GM12878 (cell line): Measurements from ENCODE around the gene KCNJ14.
A peak's percentile ranks its signal among the peaks of the same experiment; 100 is the strongest.

Experiments
- BCL11A ChIP-seq: IDR thresholded peaks from 2 replicates; pipeline ENCODE4 v1.6.1; 2011; ENCODE audit warnings: low read depth, low read length
- HCFC1 ChIP-seq: fragments of 150-350 bp; IDR thresholded peaks from 2 replicates; pipeline ENCODE4 v1.6.1; 2014; ENCODE audit warnings: low read length
- LARP7 ChIP-seq: fragments of 450-650 bp; IDR thresholded peaks from 2 replicates; pipeline ENCODE4 v1.6.1; 2017; ENCODE audit warnings: mild to moderate bottlenecking
- MXI1 ChIP-seq: fragments of 150-350 bp; IDR thresholded peaks from 2 replicates; pipeline ENCODE4 v1.6.1; 2011; ENCODE audit warnings: low read depth, mild to moderate bottlenecking, inconsistent platforms, low read length, improper control_type of control experiment
- NFIC ChIP-seq: IDR thresholded peaks from 2 replicates; pipeline ENCODE4 v1.6.1; 2012; ENCODE audit warnings: low read depth, mild to moderate bottlenecking, inconsistent platforms, low read length, moderate library complexity
- POLR2A ChIP-seq: IDR thresholded peaks from 2 replicates; pipeline ENCODE4 v1.6.1; 2011; ENCODE audit warnings: low read depth, mild to moderate bottlenecking, low read length
- RBBP5 ChIP-seq: fragments of 200-600 bp; sonication (generic); conservative IDR thresholded peaks from 2 replicates; pipeline ENCODE4 v1.6.1; 2016
- ZNF24 ChIP-seq: fragments of 450-650 bp; IDR thresholded peaks from 2 replicates; pipeline ENCODE4 v1.6.1; 2017; ENCODE audit warnings: antibody characterized with exemption, mild to moderate bottlenecking
- TF ChIP-seq, protein P1 (sequence below), 3 experiments: IDR thresholded peaks in 2 of 3; conservative IDR thresholded peaks in 1 of 3; 2 replicates each; pipeline ENCODE4 v1.5.1; 2011; ENCODE audit warnings: low read depth in 3 of 3, low read length in 3 of 3, mild to moderate bottlenecking in 3 of 3, control low read depth in 2 of 3, moderate library complexity in 2 of 3, inconsistent platforms in 1 of 3, mixed read lengths in 1 of 3; ENCODE audit not compliant: control insufficient read depth in 2 of 3, insufficient read depth in 1 of 3; ENCODE audit errors: extremely low read depth in 1 of 3
- TF ChIP-seq, protein P2 (sequence below): IDR thresholded peaks from 2 replicates; pipeline ENCODE4 v1.6.1; 2011; ENCODE audit warnings: mild to moderate bottlenecking, low read depth, low read length, moderate library complexity; ENCODE audit not compliant: insufficient replicate concordance
- TF ChIP-seq, protein P3 (sequence below): IDR thresholded peaks from 2 replicates; pipeline ENCODE4 v1.6.1; 2012; ENCODE audit warnings: mild to moderate bottlenecking, low read depth, low read length

DNA sequence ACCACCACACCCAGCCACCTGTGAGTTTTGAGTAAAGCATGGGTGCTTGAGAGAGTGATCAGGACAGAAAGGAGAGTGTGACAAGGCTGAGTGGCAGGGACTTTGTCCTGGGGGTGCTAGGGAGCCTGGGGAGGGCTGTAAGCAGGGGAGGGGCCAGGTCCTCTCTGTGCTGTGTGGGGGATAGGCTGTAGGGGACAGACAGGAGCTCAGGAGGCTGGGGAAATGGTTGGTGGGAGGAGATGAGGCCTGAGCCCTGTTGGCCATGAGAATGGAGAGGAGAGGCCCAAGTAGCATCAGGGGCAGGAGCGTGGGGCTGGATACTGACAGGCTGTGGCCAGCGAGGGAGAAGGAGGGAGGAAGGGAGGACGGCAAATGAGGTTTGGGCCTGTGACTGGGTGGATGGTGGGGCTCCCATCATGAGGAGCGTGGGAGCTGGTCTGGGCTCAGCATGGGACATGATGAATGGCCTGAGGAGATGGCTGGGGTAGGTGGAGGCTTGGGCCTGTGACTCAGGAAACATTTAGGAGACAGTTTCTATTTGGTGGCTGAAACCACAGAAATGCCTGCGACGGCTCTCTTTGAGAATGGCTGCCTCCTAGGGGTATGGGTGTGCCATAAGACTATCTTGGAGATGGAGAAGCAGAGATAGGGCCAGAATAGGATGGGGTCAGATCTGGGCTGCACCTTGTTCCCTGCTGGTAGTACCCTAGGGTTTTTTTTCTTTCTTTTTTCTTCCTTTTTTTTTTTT lies 36.9 kb upstream of the KCNJ14 start:
- TF ChIP-seq POLR2A (no peak), BCL11A (no peak), RBBP5 (no peak), HCFC1 (no peak), ZNF24 (no peak), LARP7 (no peak), MXI1 (no peak), NFIC (no peak)
- TF ChIP-seq, protein P1, sequence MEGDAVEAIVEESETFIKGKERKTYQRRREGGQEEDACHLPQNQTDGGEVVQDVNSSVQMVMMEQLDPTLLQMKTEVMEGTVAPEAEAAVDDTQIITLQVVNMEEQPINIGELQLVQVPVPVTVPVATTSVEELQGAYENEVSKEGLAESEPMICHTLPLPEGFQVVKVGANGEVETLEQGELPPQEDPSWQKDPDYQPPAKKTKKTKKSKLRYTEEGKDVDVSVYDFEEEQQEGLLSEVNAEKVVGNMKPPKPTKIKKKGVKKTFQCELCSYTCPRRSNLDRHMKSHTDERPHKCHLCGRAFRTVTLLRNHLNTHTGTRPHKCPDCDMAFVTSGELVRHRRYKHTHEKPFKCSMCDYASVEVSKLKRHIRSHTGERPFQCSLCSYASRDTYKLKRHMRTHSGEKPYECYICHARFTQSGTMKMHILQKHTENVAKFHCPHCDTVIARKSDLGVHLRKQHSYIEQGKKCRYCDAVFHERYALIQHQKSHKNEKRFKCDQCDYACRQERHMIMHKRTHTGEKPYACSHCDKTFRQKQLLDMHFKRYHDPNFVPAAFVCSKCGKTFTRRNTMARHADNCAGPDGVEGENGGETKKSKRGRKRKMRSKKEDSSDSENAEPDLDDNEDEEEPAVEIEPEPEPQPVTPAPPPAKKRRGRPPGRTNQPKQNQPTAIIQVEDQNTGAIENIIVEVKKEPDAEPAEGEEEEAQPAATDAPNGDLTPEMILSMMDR (IDR thresholded peaks at IDR 0.05 in 2 of 3, conservative IDR thresholded peaks at IDR 0.05 in 1 of 3; ENCODE audit: control insufficient read depth in 2 of 3, extremely low read depth in 1 of 3, insufficient read depth in 1 of 3, low read depth in 3 of 3, low read length in 3 of 3): peak; percentile 5 to 17 (median 16); a peak in 2 of 6 replicates
- TF ChIP-seq, protein P2, sequence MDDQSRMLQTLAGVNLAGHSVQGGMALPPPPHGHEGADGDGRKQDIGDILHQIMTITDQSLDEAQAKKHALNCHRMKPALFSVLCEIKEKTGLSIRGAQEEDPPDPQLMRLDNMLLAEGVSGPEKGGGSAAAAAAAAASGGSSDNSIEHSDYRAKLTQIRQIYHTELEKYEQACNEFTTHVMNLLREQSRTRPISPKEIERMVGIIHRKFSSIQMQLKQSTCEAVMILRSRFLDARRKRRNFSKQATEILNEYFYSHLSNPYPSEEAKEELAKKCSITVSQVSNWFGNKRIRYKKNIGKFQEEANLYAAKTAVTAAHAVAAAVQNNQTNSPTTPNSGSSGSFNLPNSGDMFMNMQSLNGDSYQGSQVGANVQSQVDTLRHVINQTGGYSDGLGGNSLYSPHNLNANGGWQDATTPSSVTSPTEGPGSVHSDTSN: peak; percentile 14
- TF ChIP-seq, protein P3, sequence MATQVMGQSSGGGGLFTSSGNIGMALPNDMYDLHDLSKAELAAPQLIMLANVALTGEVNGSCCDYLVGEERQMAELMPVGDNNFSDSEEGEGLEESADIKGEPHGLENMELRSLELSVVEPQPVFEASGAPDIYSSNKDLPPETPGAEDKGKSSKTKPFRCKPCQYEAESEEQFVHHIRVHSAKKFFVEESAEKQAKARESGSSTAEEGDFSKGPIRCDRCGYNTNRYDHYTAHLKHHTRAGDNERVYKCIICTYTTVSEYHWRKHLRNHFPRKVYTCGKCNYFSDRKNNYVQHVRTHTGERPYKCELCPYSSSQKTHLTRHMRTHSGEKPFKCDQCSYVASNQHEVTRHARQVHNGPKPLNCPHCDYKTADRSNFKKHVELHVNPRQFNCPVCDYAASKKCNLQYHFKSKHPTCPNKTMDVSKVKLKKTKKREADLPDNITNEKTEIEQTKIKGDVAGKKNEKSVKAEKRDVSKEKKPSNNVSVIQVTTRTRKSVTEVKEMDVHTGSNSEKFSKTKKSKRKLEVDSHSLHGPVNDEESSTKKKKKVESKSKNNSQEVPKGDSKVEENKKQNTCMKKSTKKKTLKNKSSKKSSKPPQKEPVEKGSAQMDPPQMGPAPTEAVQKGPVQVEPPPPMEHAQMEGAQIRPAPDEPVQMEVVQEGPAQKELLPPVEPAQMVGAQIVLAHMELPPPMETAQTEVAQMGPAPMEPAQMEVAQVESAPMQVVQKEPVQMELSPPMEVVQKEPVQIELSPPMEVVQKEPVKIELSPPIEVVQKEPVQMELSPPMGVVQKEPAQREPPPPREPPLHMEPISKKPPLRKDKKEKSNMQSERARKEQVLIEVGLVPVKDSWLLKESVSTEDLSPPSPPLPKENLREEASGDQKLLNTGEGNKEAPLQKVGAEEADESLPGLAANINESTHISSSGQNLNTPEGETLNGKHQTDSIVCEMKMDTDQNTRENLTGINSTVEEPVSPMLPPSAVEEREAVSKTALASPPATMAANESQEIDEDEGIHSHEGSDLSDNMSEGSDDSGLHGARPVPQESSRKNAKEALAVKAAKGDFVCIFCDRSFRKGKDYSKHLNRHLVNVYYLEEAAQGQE: no peak
